Naive B cell (primary cell): ENCODE results near the gene COMMD2. TPM values are rescaled to one million over a fixed set of nuclear protein-coding genes. Genes with fewer than 3 reads are reported as not detected.

ENCODE experiments used
- ATAC-seq, 2 donors: fragments of 150-1000 bp; cut with Tn5 transposase; 2 replicates each; pipeline ENCODE4 v1.10.0; 2021; ENCODE audit warnings: low read depth in 2 of 2, mild to moderate bottlenecking in 2 of 2, moderate library complexity in 2 of 2
- DNase-seq: peaks from one replicate; pipeline ENCODE4 v3.0.0; 2022
- H3K27ac Mint-ChIP-seq, 6 donors: one replicate each; pipeline ENCODE4 v1.8.0; 2020 to 2022; ENCODE audit warnings: mild to moderate bottlenecking in 6 of 6, mixed read lengths in 6 of 6, moderate library complexity in 5 of 6, inconsistent platforms in 2 of 6
- H3K27me3 Mint-ChIP-seq, 3 donors: one replicate each; pipeline ENCODE4 v1.8.0; 2021 to 2022; ENCODE audit warnings: mixed read lengths in 3 of 3, mild to moderate bottlenecking in 1 of 3
- H3K36me3 Mint-ChIP-seq, 2 donors: one replicate each; pipeline ENCODE4 v1.8.0; 2020 to 2022; ENCODE audit warnings: mixed read lengths in 2 of 2, inconsistent platforms in 1 of 2, mild to moderate bottlenecking in 1 of 2
- H3K4me1 Mint-ChIP-seq, 3 donors: one replicate each; pipeline ENCODE4 v1.8.0; 2020 to 2022; ENCODE audit warnings: mixed read lengths in 3 of 3, inconsistent platforms in 1 of 3, mild to moderate bottlenecking in 1 of 3, moderate library complexity in 1 of 3
- H3K4me3 Mint-ChIP-seq, 8 donors: one replicate each; pipeline ENCODE4 v1.8.0; 2020 to 2022; ENCODE audit warnings: mild to moderate bottlenecking in 8 of 8, mixed read lengths in 8 of 8, moderate library complexity in 8 of 8, inconsistent platforms in 2 of 8
- H3K9me3 Mint-ChIP-seq, 7 donors: one replicate each; pipeline ENCODE4 v1.8.0; 2020 to 2022; ENCODE audit warnings: mixed read lengths in 7 of 7, mild to moderate bottlenecking in 5 of 7, inconsistent platforms in 2 of 7, moderate library complexity in 1 of 7
- polyA plus RNA-seq, 6 donors: library from polyadenylated mRNA; unstranded; fragments of 300-500 nt; fragmentation: Illumina TruSeq; gene quantifications; one replicate each; pipeline ENCODE4 v1.2.3, GENCODE V29; 2021; ENCODE audit warnings: low read depth in 6 of 6

The COMMD2 gene
- polyA plus RNA-seq = 10 to 100 TPM; 59.9 to 80.5 (median 71.2) TPM

GRCh38 chr3:149752051-149752787 is at the start of gene COMMD2:
COMMD2 (minus strand) TSS chr3:149752489; CDS start chr3:149752444, 45 bp downstream.
- H3K27me3 Mint-ChIP-seq = peaks cover 0 to 7% (median 5%) of the 10 kb centered on the region in 3 donors
- peaks cover 9 to 15% of the 10 kb centered on the region in 2 donors for H3K36me3 Mint-ChIP-seq
- peaks cover 5 to 35% (median 30%) of the 10 kb centered on the region in 3 donors for H3K4me1 Mint-ChIP-seq
- no peaks in the 10 kb centered on the region for H3K9me3 Mint-ChIP-seq
- DNase-seq = peak; percentile 68
- H3K4me3 Mint-ChIP-seq = peak within 1 kb of the TSS; percentile 96 to 99 (median 98)
- peak; percentile 90 to 93 for ATAC-seq
- H3K27ac Mint-ChIP-seq = peak within 1 kb of the TSS; percentile 91 to 96 (median 94)

DNA sequence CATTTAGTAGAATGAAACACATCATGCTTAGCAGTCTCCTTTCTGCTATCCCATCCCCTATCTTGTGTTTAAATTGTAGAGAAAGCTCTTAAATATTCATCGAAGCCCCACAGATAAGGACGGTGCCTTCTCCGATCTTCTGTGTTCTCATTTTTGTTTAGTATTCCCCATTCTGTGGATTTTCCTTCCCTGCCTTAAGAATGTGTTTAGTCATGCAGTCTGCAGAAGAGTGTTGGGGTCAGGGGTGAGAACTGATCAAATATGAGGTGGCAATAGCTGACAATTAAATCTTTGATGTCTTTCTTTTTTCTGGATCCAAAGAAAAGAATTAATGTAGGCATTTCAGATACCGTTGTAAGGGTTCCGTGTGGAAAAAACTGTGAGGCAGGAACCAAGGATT is 49.4 kb upstream of the COMMD2 start:
- H3K9me3 Mint-ChIP-seq = peaks cover 0 to 6% (median 0%) of the 10 kb centered on the region in 7 donors
- H3K4me3 Mint-ChIP-seq = no peak overlapping the region
- H3K4me1 Mint-ChIP-seq = peaks cover 6 to 7% (median 7%) of the 10 kb centered on the region in 3 donors
- no peak for DNase-seq
- no peaks in the 10 kb centered on the region for H3K36me3 Mint-ChIP-seq
- no peak for ATAC-seq
- no peak overlapping the region for H3K27ac Mint-ChIP-seq
- no peaks in the 10 kb centered on the region for H3K27me3 Mint-ChIP-seq

GRCh38 chr3:149801195-149801594 is 48.9 kb upstream of the COMMD2 start:
- Mint-ChIP-seq H3K4me3 (no peak overlapping the region), H3K4me1 (peaks cover 1 to 3% (median 3%) of the 10 kb centered on the region in 3 donors), H3K27ac (no peak overlapping the region), H3K27me3 (no peaks in the 10 kb centered on the region), H3K9me3 (peaks cover 0 to 6% (median 0%) of the 10 kb centered on the region in 7 donors), H3K36me3 (no peaks in the 10 kb centered on the region)
- DNase-seq = no peak
- no peak for ATAC-seq

GRCh38 chr3:149800693-149801092 is 48.4 kb upstream of the COMMD2 start:
- Mint-ChIP-seq H3K9me3 (peaks cover 0 to 6% (median 0%) of the 10 kb centered on the region in 7 donors), H3K27me3 (no peaks in the 10 kb centered on the region), H3K36me3 (no peaks in the 10 kb centered on the region), H3K4me1 (peaks cover 0 to 3% (median 0%) of the 10 kb centered on the region in 3 donors), H3K27ac (no peak overlapping the region), H3K4me3 (no peak overlapping the region)
- ATAC-seq = no peak
- DNase-seq = no peak

DNA sequence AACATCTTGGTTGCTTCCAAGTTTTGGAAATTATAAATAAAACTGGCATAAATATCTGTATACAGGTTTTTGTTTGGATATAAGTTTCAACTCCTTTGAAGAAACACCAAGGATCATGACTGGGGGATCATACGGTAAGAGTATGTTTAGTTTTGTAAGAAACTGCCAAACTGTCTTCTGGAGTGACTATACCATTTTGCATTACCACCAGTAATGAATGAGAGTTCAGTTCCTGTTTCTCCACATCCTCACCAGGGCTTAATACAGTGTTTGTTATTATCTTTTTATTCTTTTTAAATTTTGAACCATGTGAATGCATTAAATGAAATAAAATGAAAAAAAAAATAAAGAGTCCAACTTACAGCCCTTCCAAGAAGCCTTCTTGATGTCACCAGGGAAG is 43.7 kb upstream of the COMMD2 start:
- ATAC-seq = no peak
- H3K27ac Mint-ChIP-seq = no peak overlapping the region
- H3K27me3 Mint-ChIP-seq = peaks cover 3 to 9% (median 5%) of the 10 kb centered on the region in 3 donors

DNA sequence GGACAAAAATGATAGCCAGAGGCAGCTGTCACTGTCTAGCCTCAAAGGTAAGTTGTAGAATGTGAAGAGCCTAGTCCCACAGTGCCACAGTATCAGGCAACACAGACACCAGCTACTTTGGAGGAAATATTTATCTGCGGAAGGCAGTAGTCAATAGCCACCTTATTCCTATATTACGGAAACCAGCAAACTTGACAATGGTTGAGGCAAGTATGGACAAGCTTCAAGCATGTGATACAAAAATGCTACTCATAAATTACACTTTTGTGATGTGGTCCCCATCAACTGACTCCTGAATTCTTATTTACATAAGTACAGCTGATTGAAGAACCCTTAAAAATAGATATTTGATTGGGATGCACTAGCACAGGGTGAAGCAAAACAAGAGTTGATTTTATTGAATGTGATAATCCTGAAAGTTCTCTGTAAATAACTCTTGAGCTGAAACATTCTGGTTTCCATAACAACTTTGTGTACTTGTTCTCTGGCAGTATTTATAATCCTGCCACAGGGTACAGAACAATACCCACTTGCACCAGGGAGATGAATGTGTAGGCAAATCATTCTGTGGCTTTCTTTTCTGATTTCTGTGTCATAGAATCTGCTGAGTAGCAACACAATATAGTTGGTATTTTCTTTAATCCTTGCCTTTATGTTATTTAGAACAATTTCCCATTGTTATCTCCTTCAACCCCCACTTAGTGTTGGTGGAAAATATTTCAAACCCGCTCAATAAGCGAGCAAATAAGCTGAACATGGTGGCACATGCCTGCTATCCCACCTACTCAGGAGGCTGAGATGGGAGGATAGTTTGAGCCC is 40.4 kb upstream of the COMMD2 start, which contains the start of gene ANKUB1:
Gene ANKUB1, minus strand, starts transcription at position 103 of the 819 bp plus-strand sequence. CDS start 188 bp downstream, outside the sequence.
- no peak for ATAC-seq
- no peak for DNase-seq
- Mint-ChIP-seq H3K27ac (no peak within 1 kb of the TSS), H3K4me3 (no peak within 1 kb of the TSS), H3K9me3 (no peaks in the 10 kb centered on the region), H3K4me1 (no peaks in the 10 kb centered on the region), H3K36me3 (no peaks in the 10 kb centered on the region), H3K27me3 (peaks cover 3 to 13% (median 9%) of the 10 kb centered on the region in 3 donors)

More for the DNA sequence above, 43.7 kb upstream of the COMMD2 start:
- DNase-seq = no peak
- H3K4me1 Mint-ChIP-seq = peaks cover 0 to under 1% (median 0%) of the 10 kb centered on the region in 3 donors
- no peak overlapping the region for H3K4me3 Mint-ChIP-seq
- H3K9me3 Mint-ChIP-seq = peaks cover 0 to 6% (median 0%) of the 10 kb centered on the region in 7 donors
- no peaks in the 10 kb centered on the region for H3K36me3 Mint-ChIP-seq

- Mint-ChIP-seq H3K9me3 (peaks cover 0 to 2% (median 0%) of the 10 kb centered on the region in 7 donors), H3K27me3 (peaks cover 3 to 13% (median 9%) of the 10 kb centered on the region in 3 donors), H3K36me3 (no peaks in the 10 kb centered on the region), H3K27ac (no peak overlapping the region), H3K4me1 (peaks cover 0 to 5% (median 4%) of the 10 kb centered on the region in 3 donors), H3K4me3 (no peak overlapping the region)
- DNase-seq (no peak), ATAC-seq (no peak)
Observed at GRCh38 chr3:149790698-149791097, 38.4 kb upstream of the COMMD2 start.

DNA sequence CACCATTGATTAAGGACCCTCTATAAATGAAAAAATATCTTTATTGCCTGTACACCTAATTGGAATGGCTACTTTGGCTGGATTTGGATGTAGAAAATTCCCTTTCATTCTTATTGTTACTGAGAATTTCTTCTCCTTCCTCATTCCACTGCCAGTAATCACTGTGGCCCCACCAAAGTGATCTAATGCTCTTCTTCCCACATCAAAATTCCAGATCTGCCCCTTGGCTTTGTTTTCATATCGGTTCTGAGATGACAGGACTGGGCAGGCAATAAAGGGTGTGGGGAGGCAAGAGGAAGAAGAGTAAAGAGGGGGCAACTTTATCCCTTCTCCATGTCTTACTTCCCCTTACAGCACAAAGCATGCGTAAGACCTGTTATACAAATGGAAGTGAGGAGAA is 38.0 kb upstream of the COMMD2 start:
- H3K27me3 Mint-ChIP-seq = peaks cover 3 to 13% (median 9%) of the 10 kb centered on the region in 3 donors
- no peak overlapping the region for H3K4me3 Mint-ChIP-seq
- no peak for DNase-seq
- H3K9me3 Mint-ChIP-seq = peaks cover 0 to 2% (median 0%) of the 10 kb centered on the region in 7 donors
- no peak overlapping the region for H3K27ac Mint-ChIP-seq
- no peak for ATAC-seq
- H3K4me1 Mint-ChIP-seq = peaks cover 0 to 5% (median 4%) of the 10 kb centered on the region in 3 donors
- H3K36me3 Mint-ChIP-seq = no peaks in the 10 kb centered on the region

DNA sequence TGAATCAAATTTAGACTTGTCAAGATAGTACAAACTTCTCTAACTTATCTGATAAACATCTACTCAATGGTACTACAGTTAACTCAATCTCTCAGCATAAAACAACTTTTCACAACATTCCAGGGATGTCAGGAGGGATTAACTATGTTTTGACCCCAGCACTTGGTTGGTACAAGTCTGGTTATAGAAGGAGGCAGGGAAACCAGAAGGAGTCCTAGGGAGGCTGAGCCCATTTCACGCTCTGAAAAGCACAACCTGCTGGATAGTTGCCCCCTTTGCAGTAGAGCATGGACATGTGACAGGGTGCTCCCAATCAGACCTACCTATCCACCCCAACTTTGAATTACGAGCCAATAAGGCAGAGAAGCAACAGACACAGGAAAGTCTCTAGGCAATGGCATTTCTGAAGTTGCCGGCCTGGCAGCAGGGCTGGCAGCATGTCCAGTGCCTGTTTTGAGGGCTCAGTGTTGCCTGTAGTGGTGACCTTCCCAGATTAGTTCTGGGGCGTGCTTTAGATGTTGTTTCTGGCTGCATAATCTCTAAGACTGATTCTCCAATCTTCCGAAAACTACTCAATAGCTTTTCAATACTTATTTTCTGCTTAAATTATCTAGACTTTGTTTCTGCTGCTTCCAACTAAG is 31.9 kb upstream of the COMMD2 start:
- Mint-ChIP-seq H3K27ac (peak overlapping the region; percentile 27 to 93 (median 72)), H3K4me1 (peaks cover 38 to 48% (median 47%) of the 10 kb centered on the region in 3 donors), H3K9me3 (peaks cover 0 to 2% (median 0%) of the 10 kb centered on the region in 7 donors), H3K36me3 (no peaks in the 10 kb centered on the region), H3K27me3 (no peaks in the 10 kb centered on the region), H3K4me3 (peak overlapping the region in 5 of 8 donors; percentile 1 to 34 (median 24))
- ATAC-seq (no peak), DNase-seq (no peak)

GRCh38 chr3:149783576-149783975 is 31.3 kb upstream of the COMMD2 start:
- ATAC-seq (peak; percentile 54 to 64), DNase-seq (peak; percentile 40)
- Mint-ChIP-seq H3K36me3 (no peaks in the 10 kb centered on the region), H3K4me1 (peaks cover 38 to 48% (median 47%) of the 10 kb centered on the region in 3 donors), H3K9me3 (peaks cover 0 to 2% (median 0%) of the 10 kb centered on the region in 7 donors), H3K27ac (peak overlapping the region; percentile 47 to 93 (median 84)), H3K27me3 (no peaks in the 10 kb centered on the region), H3K4me3 (peak overlapping the region; percentile 29 to 81 (median 52))

DNA sequence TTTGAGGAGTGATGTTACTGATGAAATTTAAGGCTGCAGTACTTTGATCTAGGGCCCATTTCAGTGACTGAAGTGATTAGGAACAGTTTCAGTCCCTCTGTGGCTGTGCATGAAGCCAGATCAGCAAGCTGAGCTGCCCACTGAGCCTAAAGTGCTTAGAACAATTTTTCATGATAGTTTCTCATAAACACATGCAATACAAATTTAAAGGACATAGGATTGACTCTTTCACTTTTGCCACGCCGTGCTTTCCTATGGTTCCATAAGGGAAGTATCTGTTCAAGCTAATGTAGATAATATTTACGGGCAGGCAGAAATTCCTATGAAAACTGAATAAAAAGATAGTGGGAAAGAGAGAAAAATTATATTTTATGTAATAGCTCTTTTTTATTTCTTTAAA is 29.5 kb upstream of the COMMD2 start:
- Mint-ChIP-seq H3K4me3 (peak overlapping the region; percentile 51 to 88 (median 80)), H3K4me1 (peaks cover 34 to 53% (median 48%) of the 10 kb centered on the region in 3 donors), H3K9me3 (peaks cover 0 to 2% (median 0%) of the 10 kb centered on the region in 7 donors), H3K36me3 (no peaks in the 10 kb centered on the region), H3K27ac (peak overlapping the region; percentile 59 to 99 (median 94)), H3K27me3 (peaks cover 0 to 9% (median 0%) of the 10 kb centered on the region in 3 donors)
- no peak for DNase-seq
- ATAC-seq = no peak

DNA sequence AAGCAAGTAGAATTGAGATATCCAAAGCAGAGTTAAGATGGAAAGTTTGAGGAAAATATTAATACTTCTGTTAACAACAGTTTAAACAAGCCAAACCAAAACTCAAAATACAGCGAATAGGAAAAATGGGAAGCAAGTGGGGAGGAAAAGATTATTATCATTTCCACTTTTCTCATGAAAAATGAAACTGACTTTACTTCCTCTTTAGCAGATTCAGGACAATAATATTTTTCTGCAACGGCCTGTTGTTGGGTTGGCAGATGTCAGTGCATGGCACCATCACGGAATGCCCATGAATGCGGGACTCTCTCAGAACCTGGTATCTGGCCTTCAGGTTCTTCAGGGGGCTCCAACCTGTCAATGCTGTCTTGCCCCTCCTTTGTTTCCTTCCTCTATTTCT is 28.9 kb upstream of the COMMD2 start:
- Mint-ChIP-seq H3K27ac (peak overlapping the region; percentile 92 to 99 (median 97)), H3K4me1 (peaks cover 34 to 49% (median 48%) of the 10 kb centered on the region in 3 donors), H3K27me3 (peaks cover 0 to 9% (median 0%) of the 10 kb centered on the region in 3 donors), H3K4me3 (peak overlapping the region; percentile 51 to 88 (median 80)), H3K36me3 (no peaks in the 10 kb centered on the region), H3K9me3 (no peaks in the 10 kb centered on the region)
- DNase-seq = peak; percentile 62
- peak; percentile 88 to 91 for ATAC-seq
